GM23248 (cell line): ENCODE results near the gene KIF2C. TPM values are rescaled to one million over a fixed set of nuclear protein-coding genes. Genes with fewer than 3 reads are reported as not detected.

Experiments used
- DNase-seq: peaks from one replicate; pipeline ENCODE4 v3.0.0-alpha.2; 2015
- H2AFZ ChIP-seq: fragments of 200-600 bp; sonication (generic); 2 replicates; pipeline ENCODE4 v1.6.1; 2016; ENCODE audit warnings: antibody characterized with exemption
- H3F3A ChIP-seq: fragments of 200-600 bp; sonication (generic); 2 replicates; pipeline ENCODE4 v1.6.1; 2016; ENCODE audit warnings: mild to moderate bottlenecking, antibody characterized with exemption, mixed run types; ENCODE audit not compliant: insufficient read depth
- H3K27ac ChIP-seq: fragments of 200-600 bp; sonication (generic); 2 replicates; pipeline ENCODE4 v1.5.1; 2016; ENCODE audit warnings: mild to moderate bottlenecking
- H3K27me3 ChIP-seq: fragments of 200-600 bp; sonication (generic); replicated peaks from 2 replicates; pipeline ENCODE4 v1.6.1; 2016; ENCODE audit warnings: mild to moderate bottlenecking; ENCODE audit not compliant: insufficient read depth
- H3K36me3 ChIP-seq: fragments of 200-600 bp; sonication (generic); 2 replicates; pipeline ENCODE4 v1.6.1; 2016; ENCODE audit warnings: low read depth, mild to moderate bottlenecking
- H3K4me1 ChIP-seq: fragments of 200-600 bp; sonication (generic); 2 replicates; pipeline ENCODE4 v1.6.1; 2016; ENCODE audit warnings: mild to moderate bottlenecking; ENCODE audit not compliant: insufficient read depth
- H3K4me2 ChIP-seq: fragments of 200-600 bp; sonication (generic); one replicate; pipeline ENCODE4 v1.6.1; 2016; ENCODE audit warnings: mild to moderate bottlenecking; ENCODE audit not compliant: unreplicated experiment
- H3K4me3 ChIP-seq: fragments of 200-600 bp; sonication (generic); 2 replicates; pipeline ENCODE4 v1.5.1; 2016; ENCODE audit warnings: mild to moderate bottlenecking
- H3K79me2 ChIP-seq: fragments of 200-600 bp; sonication (generic); 2 replicates; pipeline ENCODE4 v1.6.1; 2016; ENCODE audit warnings: mild to moderate bottlenecking; ENCODE audit not compliant: insufficient read depth
- H3K9ac ChIP-seq: fragments of 200-600 bp; sonication (generic); 2 replicates; pipeline ENCODE4 v1.6.1; 2016; ENCODE audit warnings: mild to moderate bottlenecking
- H3K9me2 ChIP-seq: fragments of 200-600 bp; sonication (generic); 2 replicates; pipeline ENCODE4 v1.6.1; 2016; ENCODE audit warnings: mixed run types, mild to moderate bottlenecking, moderate library complexity; ENCODE audit not compliant: insufficient read depth
- H3K9me3 ChIP-seq: fragments of 200-600 bp; sonication (generic); one replicate; pipeline ENCODE4 v1.6.1; 2017; ENCODE audit warnings: low read depth
- H4K20me1 ChIP-seq: fragments of 200-600 bp; sonication (generic); 2 replicates; pipeline ENCODE4 v1.6.0; 2016; ENCODE audit not compliant: insufficient read depth
- EZH2 ChIP-seq: fragments of 200-600 bp; sonication (generic); IDR thresholded peaks from 2 replicates; pipeline ENCODE4 v1.6.1; 2018; ENCODE audit warnings: antibody characterized with exemption, mild to moderate bottlenecking; ENCODE audit not compliant: insufficient read depth, poor library complexity, severe bottlenecking
- EZH2phosphoT487 ChIP-seq: fragments of 200-600 bp; sonication (generic); IDR thresholded peaks from 2 replicates; pipeline ENCODE4 v1.6.1; 2018; ENCODE audit warnings: antibody characterized with exemption, moderate library complexity, mild to moderate bottlenecking, low read depth; ENCODE audit not compliant: insufficient read depth
- WGBS, 2 experiments: methylation state at CpG; one replicate each; pipeline ENCODE4 v1.1.6; 2015 to 2017; ENCODE audit warnings: low lambda C conversion rate in 2 of 2, low coverage in 1 of 2; ENCODE audit errors: missing lambda C conversion rate in 2 of 2; 5-methylcytosine and 5-hydroxymethylcytosine counted together
- in situ Hi-C: fragments of 300-500 bp; cut with MboI; formaldehyde crosslinking; loops from 2 replicates; pipeline ENCODE4 v1.15.0; 2020
- polyA plus RNA-seq: library from polyadenylated mRNA; unstranded; fragments of >200 nt; fragmentation: Nextera tagmentation; extraction: Ambion mirVana; gene quantifications from 2 replicates; pipeline ENCODE4 v1.2.1, GENCODE V29; 2016
- total RNA-seq: library from RNA; depleted of rRNA; stranded (reverse); fragments of >200 nt; shearing (Covaris generic); gene quantifications from 2 replicates; pipeline ENCODE4 v1.2.3, GENCODE V29; 2014

Gene KIF2C
- total and polyA plus RNA-seq, 2 experiments from 2014 or later = 16.4 to 16.9 TPM

DNA sequence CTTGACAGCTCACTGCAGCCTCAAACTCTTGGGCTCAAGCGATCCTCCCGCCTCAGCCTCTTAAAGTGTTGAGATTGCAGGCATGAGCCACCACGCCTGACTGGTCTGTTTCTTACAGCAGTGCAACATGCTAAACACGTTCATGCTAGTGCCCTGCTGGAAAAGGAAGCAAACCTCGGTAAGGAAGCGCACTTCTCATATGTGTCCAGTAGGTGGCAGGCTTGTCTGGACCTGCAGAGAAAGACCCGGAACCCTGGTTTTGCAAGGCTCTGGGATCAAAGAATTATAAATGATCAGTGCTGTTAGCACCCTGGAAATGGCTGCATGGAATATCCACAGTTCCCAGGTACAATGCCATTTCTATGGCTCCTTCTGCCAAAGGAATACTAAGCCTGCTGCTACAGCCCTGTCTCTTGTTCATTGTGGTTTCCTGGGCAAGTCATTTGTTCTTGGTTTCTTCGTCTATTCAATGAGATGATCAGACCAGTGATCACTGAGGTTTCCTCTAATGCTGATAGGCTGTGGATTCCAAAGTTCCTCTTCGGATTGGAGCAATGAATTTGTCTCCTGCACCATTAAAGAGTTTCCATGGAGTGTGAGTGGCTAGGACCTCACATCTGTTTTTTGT lies 24.6 kb upstream of the KIF2C start:
- H3K4me2 ChIP-seq = no peak overlapping the region
- in situ Hi-C loops = no loop called here

DNA sequence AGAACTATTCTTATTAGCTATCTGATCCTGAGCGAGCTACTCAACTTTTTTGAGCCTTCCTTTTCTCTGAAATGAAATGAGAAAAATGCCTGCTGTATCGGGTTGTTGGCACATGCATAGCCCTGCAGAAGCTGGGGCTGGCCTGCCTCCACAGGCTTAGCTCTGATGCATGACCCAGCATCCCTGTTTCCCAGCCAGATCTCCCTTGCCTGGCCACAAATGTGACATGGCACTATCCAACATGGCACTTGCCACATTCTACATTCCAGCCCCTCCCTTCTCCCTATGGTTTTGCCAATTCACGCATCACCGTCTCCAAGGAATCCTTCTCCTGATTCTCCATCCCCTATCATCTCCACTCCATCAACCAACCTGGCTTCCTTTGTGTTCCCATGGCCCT lies 22.5 kb upstream of the KIF2C start:
- no peak overlapping the region for H3K4me3 ChIP-seq
- TF ChIP-seq EZH2 (no peak), EZH2phosphoT487 (no peak)
- in situ Hi-C loops = no loop called here

More for the DNA sequence above, 24.6 kb upstream of the KIF2C start:
- H3K79me2 ChIP-seq = no peaks in the 10 kb centered on the region
- H3K27ac ChIP-seq = no peak overlapping the region
- WGBS, 2 experiments = 6 to 12% methylated on average over 9 of the region's 9 CpGs
- H3K4me3 ChIP-seq = no peak overlapping the region
- no peak for TF ChIP-seq EZH2phosphoT487
- no peak for TF ChIP-seq EZH2
- no peak overlapping the region for H3K9ac ChIP-seq
- no peaks in the 10 kb centered on the region for H3K36me3 ChIP-seq
- no peaks in the 10 kb centered on the region for H3K9me2 ChIP-seq
- no peaks in the 10 kb centered on the region for H3K4me1 ChIP-seq
- H4K20me1 ChIP-seq = no peaks in the 10 kb centered on the region
- H3F3A ChIP-seq = no peaks in the 10 kb centered on the region; the same call in 1 of the 2 replicates
- peak; percentile 81 for DNase-seq
- peak overlapping the region; percentile 74 for H2AFZ ChIP-seq
- no peaks in the 10 kb centered on the region for H3K27me3 ChIP-seq
- no peaks in the 10 kb centered on the region for H3K9me3 ChIP-seq

GRCh38 chr1:44717653-44718052 lies 22.0 kb upstream of the KIF2C start:
- Histone ChIP-seq H2AFZ (no peak overlapping the region), H4K20me1 (no peaks in the 10 kb centered on the region), H3K4me1 (no peaks in the 10 kb centered on the region), H3K79me2 (no peaks in the 10 kb centered on the region), H3K27me3 (no peaks in the 10 kb centered on the region), H3F3A (peaks cover 12% of the 10 kb centered on the region), H3K9me3 (no peaks in the 10 kb centered on the region), H3K9me2 (no peaks in the 10 kb centered on the region), H3K4me3 (no peak overlapping the region), H3K4me2 (no peak overlapping the region), H3K36me3 (no peaks in the 10 kb centered on the region), H3K27ac (no peak overlapping the region), H3K9ac (no peak overlapping the region)
- no peak for TF ChIP-seq EZH2phosphoT487
- no peak for TF ChIP-seq EZH2
- DNase-seq = no peak
- in situ Hi-C loops = no loop called here
- 6 to 28% methylated on average over 1 of the region's 1 CpG for WGBS, 2 experiments

More for the DNA sequence above, 22.5 kb upstream of the KIF2C start:
- no peaks in the 10 kb centered on the region for H3K4me1 ChIP-seq
- H3K27ac ChIP-seq = no peak overlapping the region
- H4K20me1 ChIP-seq = no peaks in the 10 kb centered on the region
- no peak overlapping the region for H2AFZ ChIP-seq
- no peaks in the 10 kb centered on the region for H3K36me3 ChIP-seq
- DNase-seq = peak; percentile 10
- 35 to 53% methylated on average over 4 of the region's 4 CpGs for WGBS, 2 experiments
- H3K79me2 ChIP-seq = no peaks in the 10 kb centered on the region
- H3K4me2 ChIP-seq = no peak overlapping the region
- no peaks in the 10 kb centered on the region for H3K27me3 ChIP-seq
- no peaks in the 10 kb centered on the region for H3K9me2 ChIP-seq
- peaks cover 12% of the 10 kb centered on the region for H3F3A ChIP-seq
- no peak overlapping the region for H3K9ac ChIP-seq
- no peaks in the 10 kb centered on the region for H3K9me3 ChIP-seq

DNA sequence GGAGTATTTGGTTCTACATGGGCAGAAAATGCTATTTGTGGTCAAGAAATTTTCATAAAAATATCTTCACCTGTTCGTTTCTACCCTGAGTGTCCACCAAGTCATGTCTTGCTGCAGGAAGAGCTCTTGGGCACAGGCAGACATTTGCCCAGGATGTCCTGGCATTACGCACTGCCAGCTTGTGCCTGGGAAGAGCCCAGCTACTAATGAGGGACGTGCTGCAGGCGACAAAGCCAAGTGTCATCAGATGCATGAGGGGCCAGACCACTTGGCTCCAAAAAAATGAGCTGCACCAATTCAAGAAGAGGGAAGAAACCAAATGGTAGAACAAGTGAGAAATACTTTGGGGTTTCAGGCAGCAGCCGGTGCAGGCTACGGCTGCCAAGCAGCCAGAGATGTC lies 21.5 kb upstream of the KIF2C start:
- 41 to 54% methylated on average over 6 of the region's 6 CpGs for WGBS, 2 experiments

More for the DNA sequence above, 21.5 kb upstream of the KIF2C start:
- no peak overlapping the region for H2AFZ ChIP-seq
- H3K27me3 ChIP-seq = no peaks in the 10 kb centered on the region
- H3K27ac ChIP-seq = no peak overlapping the region
- no peaks in the 10 kb centered on the region for H3K9me2 ChIP-seq
- DNase-seq = no peak
- TF ChIP-seq EZH2 (no peak), EZH2phosphoT487 (no peak)
- H3K4me1 ChIP-seq = no peaks in the 10 kb centered on the region
- peaks cover 12% of the 10 kb centered on the region for H3F3A ChIP-seq
- H3K9ac ChIP-seq = no peak overlapping the region
- H3K4me2 ChIP-seq = no peak overlapping the region
- no peaks in the 10 kb centered on the region for H3K9me3 ChIP-seq
- H4K20me1 ChIP-seq = no peaks in the 10 kb centered on the region
- H3K4me3 ChIP-seq = no peak overlapping the region
- in situ Hi-C loops = no loop called here
- H3K36me3 ChIP-seq = no peaks in the 10 kb centered on the region
- H3K79me2 ChIP-seq = no peaks in the 10 kb centered on the region
